ENCODE measurements around the gene STIL. TPM values are rescaled to one million over a fixed set of nuclear protein-coding genes. Genes with fewer than 3 reads are reported as not detected.

Gene STIL
- total RNA-seq (1 to 10 TPM in 3 of 10 donors, under 1 TPM in 7; 0.44 to 2.1 (median 0.71) TPM), polyA plus RNA-seq (under 1 TPM; 0.22 to 0.37 TPM)
- long read RNA-seq, donor 1: 0 reads
- long read RNA-seq, donor 2: 0 reads
- long read RNA-seq, donor 3: 0 reads

DNA sequence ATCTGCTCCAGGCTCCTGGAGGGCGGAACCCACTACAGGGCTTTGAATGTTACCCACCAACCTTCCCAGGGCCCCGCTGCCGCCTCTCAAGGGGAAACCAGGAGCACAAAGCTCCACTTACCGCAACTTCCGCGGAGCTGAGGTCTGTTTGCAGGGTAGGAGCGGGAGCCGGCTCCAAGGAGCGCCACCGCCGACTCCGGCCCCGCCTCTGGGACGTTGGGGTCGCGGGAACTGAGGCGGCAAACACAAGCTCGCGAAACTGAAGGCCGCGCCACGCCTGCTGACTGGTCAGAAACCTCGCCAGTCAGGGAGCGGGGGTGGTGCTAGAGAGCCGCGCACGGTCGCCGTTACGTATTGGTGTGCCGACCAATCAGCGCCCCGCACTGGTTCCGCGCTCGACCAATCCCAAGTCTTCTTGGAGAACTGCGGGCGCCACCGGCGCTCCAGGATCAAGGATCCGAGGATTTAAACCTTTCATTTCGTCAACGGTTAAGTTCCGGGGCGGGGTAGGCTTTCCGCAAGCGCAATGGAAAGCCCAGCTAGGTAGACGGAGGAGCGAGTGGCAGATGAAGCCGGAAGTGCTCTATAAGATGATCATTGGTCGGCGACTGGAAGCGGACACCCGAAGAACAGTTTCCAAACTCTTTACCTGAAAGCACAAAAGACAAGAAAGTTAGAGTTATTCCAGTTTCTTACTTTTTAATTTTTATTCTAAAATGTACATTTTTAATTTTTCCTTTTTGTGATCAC lies at the start of gene STIL:
STIL (minus strand) TSS at position 233 of the 750 bp plus-strand sequence. CDS start 3,828 bp downstream, outside the sequence.
- 0 to 1% methylated on average over 54 of the region's 54 CpGs for WGBS, 2 donors
- ATAC-seq: peak; percentile 100

DNA sequence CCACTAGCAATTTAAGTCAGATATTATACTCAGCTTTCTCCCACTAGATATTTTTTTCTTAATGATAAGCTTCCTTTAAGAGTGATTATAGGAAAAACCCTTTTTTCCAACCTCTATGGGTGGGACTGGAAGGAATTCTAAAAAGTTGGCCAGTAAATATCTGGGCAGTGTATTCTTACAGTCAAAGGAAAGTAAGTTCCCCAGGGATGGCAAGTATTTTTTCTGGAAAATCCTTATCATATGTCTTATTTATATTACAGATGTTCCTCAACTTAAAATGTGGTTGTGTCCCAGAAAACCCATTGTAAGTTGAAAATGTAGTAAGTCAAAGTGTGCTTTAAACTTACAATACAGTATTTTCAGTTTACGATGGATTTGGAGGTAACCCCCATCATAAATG lies 48.9 kb upstream of the STIL start:
- intact Hi-C loops (cut with DNase I): no loop called here
- ATAC-seq (no peak), DNase-seq (no peak)
- TF ChIP-seq, protein P1, sequence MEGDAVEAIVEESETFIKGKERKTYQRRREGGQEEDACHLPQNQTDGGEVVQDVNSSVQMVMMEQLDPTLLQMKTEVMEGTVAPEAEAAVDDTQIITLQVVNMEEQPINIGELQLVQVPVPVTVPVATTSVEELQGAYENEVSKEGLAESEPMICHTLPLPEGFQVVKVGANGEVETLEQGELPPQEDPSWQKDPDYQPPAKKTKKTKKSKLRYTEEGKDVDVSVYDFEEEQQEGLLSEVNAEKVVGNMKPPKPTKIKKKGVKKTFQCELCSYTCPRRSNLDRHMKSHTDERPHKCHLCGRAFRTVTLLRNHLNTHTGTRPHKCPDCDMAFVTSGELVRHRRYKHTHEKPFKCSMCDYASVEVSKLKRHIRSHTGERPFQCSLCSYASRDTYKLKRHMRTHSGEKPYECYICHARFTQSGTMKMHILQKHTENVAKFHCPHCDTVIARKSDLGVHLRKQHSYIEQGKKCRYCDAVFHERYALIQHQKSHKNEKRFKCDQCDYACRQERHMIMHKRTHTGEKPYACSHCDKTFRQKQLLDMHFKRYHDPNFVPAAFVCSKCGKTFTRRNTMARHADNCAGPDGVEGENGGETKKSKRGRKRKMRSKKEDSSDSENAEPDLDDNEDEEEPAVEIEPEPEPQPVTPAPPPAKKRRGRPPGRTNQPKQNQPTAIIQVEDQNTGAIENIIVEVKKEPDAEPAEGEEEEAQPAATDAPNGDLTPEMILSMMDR (IDR thresholded peaks at IDR 0.05): no peak
- H3K9me3 ChIP-seq: no peaks in the 10 kb centered on the region
- H3K4me1 ChIP-seq: peaks cover 0 to 25% (median 0%) of the 10 kb centered on the region in 9 donors
- no peak overlapping the region for H3K27ac ChIP-seq
- H3K4me3 ChIP-seq: no peak overlapping the region
- WGBS, 2 donors: 84 to 87% methylated on average over 1 of the region's 1 CpG
- no peaks in the 10 kb centered on the region for H3K36me3 ChIP-seq
- H3K27me3 ChIP-seq: no peaks in the 10 kb centered on the region

More for the DNA sequence above, at the start of gene STIL:
- Histone ChIP-seq H3K4me3 (peak within 1 kb of the TSS; percentile 47 to 92 (median 70)), H3K36me3 (peaks cover 0 to 9% (median 0%) of the 10 kb centered on the region in 9 donors), H3K27ac (peak within 1 kb of the TSS; percentile 37 to 91 (median 75)), H3K9me3 (no peaks in the 10 kb centered on the region), H3K27me3 (no peaks in the 10 kb centered on the region), H3K4me1 (peaks cover 0 to 14% (median 7%) of the 10 kb centered on the region in 9 donors)
- TF ChIP-seq, protein P1 (IDR thresholded peaks at IDR 0.05): peak in 3 of 9 donors; percentile 10 to 30 (median 17)
- intact Hi-C loops (cut with DNase I): loop anchor here in 2 of 10 donors (1.0 to 2.0 kb wide), 2 partner anchors 19 kb away; partner anchors contain the start of gene CMPK1 (in 2 of the 2)
- DNase-seq: peak; percentile 98

DNA sequence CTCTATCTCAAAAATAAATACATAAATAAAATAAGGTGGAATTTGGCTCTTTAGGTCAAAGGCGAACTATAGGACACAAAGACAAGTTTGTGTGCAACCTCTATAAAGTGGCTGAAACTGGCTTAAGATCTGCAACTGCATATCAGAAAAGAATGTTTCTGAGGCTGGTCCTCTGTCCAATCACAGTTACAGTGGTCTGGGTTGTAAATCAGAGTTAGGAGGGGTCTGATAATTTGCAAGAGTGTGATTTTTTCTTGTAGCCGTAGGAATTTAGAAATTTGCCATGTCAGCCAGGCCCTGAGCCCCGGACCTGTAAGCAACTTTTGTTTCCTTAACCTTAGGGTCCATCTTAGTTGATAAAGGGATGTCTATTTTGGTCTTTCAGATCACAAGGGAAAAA lies 47.4 kb upstream of the STIL start:
- 68 to 72% methylated on average over 3 of the region's 3 CpGs for WGBS, 2 donors
- no peak overlapping the region for H3K4me3 ChIP-seq
- intact Hi-C loops (cut with DNase I): no loop called here
- DNase-seq (no peak), ATAC-seq (no peak)
- peaks cover 0 to 32% (median 4%) of the 10 kb centered on the region in 9 donors for H3K4me1 ChIP-seq
- no peak overlapping the region for H3K27ac ChIP-seq
- H3K9me3 ChIP-seq: no peaks in the 10 kb centered on the region
- TF ChIP-seq, protein P1 (IDR thresholded peaks at IDR 0.05): no peak
- no peaks in the 10 kb centered on the region for H3K36me3 ChIP-seq
- no peaks in the 10 kb centered on the region for H3K27me3 ChIP-seq

DNA sequence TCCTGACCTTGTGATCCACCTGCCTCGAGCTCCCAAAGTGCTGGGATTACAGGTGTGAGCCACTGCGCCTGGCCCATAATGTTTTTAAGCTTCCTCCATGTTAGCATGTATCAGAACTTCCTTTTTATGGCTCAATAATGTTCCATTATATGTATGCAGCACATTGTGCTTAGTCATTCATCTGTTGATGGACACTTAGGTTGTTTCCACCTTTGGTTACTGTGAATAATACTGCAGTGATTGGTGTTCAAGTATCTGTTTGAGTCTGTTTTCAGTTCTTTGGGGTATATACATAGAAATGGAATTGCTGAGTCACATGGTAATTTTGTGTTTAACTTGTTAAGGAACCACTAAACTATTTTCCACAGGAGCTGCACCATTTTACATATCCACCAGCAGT lies 37.4 kb upstream of the STIL start:
- DNase-seq (no peak), ATAC-seq (no peak)
- Histone ChIP-seq H3K36me3 (peaks cover 0 to 23% (median 0%) of the 10 kb centered on the region in 9 donors), H3K4me1 (peaks cover 0 to 15% (median 4%) of the 10 kb centered on the region in 9 donors), H3K4me3 (no peak overlapping the region), H3K27me3 (no peaks in the 10 kb centered on the region), H3K27ac (no peak overlapping the region), H3K9me3 (no peaks in the 10 kb centered on the region)
- TF ChIP-seq, protein P1 (IDR thresholded peaks at IDR 0.05): no peak
- intact Hi-C loops (cut with DNase I): no loop called here
- 94 to 99% methylated on average over 2 of the region's 2 CpGs for WGBS, 2 donors
